ENCODE results near the gene IMMP1L.

IMMP1L gene

GRCh38 chr11:31477528-31478222 is 31.7 kb downstream of the IMMP1L start:
- no peak for DNase-seq (ENCODE audit: low read depth in 2 of 2)

DNA sequence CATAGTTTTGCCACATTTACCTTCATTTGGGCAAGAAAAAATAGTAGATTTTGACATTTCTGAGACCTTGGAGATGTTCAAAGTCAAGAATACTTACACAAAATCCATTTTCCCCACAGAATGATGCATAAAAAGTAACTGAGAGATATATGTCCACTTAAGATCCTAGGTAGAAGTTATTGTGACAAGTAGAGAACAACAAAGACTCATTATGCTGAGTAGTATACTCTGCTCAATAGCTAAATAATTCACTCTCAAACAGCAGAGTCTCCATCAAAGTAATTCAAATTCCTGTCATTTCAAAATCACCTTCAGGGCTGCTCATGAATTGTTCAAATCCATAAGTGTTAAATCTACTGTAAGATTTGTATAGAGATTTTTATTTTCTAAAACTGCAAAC is 35.3 kb downstream of the IMMP1L start:
- no peak for DNase-seq (ENCODE audit: low read depth in 2 of 2)

GRCh38 chr11:31464436-31464835 is 45.0 kb downstream of the IMMP1L start:
- DNase-seq (ENCODE audit: low read depth in 2 of 2) = no peak

DNA sequence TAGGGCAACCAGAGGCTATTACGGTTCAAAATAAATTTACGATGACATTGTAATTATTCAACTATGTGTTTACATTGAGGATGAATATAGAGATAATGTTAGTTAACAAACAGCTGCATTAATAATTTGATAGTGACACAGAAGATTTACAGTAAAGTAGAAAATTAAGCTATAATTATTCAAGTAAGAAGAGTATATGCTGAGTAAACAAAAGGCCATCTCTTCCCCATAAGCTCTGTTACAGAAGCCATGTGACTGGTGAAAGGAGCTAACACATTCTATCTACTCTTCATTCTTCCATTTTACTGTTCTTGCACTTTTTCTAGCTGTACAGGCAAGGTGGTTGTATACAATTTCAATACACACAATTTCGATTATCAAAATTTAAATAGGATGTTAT is 54.2 kb downstream of the IMMP1L start:
- DNase-seq (ENCODE audit: low read depth in 2 of 2) = no peak

DNA sequence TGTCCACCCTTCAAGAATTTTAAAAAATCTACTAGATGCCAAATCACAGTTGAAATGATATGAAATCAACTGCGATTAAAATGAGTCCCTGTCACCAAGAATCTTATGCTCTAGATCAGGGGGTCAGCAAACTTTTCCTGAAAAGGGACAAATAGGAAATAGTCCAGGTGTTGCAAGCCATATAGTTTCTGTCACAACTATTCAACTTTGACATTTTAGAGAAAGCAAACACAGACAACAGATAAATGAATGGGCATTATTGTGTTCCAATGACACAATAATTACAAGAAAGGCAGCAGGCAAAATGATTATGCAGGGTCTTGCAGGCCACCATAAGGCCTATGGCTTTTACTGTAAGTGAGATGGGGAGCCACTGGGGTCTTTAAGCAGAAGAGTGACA is 58.6 kb downstream of the IMMP1L start:
- no peak for DNase-seq (ENCODE audit: low read depth in 2 of 2)

DNA sequence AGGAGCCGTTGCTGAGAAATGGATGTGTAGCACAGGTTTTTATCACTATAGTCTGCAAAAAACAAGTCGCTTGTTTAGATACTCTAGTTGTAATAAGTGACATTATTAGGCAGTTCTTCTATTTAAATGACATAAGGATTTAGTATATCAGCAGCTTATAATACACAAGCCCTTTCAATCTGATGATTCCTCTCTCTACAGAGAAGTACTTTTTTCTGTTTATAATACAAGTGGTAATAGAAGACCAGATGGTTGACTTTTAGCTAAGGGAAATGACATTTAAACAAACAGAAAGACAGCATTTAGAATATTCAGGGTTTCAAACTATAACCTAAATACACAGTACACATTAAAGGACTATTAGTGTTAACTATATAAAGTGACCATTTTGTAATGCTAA is 60.4 kb downstream of the IMMP1L start:
- DNase-seq (ENCODE audit: low read depth in 2 of 2) = no peak

DNA sequence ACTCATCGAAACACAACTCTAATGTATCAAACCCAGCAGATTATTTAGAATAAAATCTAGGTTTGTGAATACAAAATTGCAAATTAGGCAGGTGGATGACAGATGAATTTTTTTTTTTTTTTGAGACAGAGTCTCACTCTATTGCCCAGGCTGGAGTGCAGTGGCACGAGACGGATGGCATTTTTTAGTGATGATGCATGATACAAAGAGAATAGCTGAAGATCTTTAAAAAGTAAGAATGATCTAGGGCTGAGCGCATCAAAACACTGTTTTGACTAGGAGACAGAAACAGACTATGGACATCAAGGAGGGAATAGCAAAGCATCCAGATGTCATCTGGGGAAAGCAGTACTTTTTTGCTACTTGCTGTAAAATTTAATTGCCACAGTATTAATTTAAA is 63.8 kb downstream of the IMMP1L start:
- DNase-seq (ENCODE audit: low read depth in 2 of 2) = no peak

DNA sequence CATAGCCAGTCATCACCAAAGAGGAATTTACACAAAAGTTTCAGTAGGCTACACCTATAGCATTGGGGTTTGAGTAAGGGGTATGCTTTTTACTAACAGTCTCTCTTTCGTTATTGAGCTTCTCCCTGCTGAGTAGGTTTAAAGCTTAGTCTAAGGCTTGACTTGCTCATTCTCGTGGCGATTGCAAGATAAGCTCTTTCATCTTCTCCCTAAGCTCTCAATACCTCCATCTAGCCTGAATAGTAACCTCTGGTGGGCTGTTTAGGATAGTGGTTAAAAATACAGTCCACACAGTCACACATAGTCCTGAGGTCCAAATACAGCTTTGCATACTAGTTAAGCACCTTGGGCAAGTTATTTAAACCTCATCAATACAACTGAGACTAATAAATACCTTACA is 65.6 kb downstream of the IMMP1L start:
- DNase-seq (ENCODE audit: low read depth in 2 of 2) = no peak

DNA sequence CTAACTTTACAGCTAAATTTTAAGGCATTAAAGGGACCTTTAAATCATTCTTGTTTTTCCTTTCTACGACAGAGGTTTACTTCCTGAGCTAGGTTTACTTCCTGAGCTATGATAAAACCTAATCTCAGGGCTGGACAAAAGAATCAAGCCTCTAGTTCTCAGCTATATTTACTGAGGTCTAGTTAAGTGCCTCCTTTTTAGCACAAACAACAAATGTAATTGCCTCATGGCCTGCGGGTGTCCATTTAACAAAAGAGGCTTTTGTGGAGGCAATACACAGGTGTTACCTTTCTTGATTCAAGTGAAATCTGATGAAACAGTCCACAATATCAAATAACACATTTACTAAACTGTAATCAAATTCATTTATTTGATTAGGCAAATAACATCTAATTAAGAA is 67.3 kb downstream of the IMMP1L start:
- DNase-seq (ENCODE audit: low read depth in 2 of 2) = no peak

GRCh38 chr11:31441296-31441695 is 68.1 kb downstream of the IMMP1L start:
- no peak for DNase-seq (ENCODE audit: low read depth in 2 of 2)

DNA sequence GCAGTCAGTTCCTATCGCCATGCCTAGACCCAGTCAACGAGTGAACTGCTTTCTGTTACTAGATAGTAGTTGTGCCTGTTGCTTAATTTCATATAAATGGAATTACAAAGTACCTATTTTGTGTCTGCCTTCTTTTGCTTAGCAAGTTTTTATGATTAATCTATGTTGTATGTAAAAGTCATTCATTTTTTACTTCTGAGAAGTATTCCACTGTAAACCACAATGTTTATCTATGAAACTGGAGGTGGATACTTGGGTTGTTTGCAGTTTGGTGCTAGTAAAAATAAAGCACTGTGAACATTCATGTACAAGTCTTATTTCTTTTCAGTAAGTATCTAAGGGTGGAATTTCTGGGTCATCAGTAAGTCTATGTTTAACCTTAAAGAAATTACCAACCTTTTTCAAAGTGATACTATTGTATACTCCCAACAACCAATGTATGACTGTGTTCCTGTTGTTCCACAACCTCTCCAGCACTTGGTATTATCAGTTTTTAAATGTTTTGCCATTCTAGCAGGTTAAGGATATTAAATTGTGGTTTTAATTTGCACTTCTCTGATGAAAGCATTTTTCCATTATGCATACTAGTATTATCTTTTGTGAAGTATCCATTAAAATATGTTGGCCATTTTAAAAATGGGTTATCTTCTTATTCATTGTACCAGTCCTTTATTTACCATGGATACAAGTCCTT is 71.5 kb downstream of the IMMP1L start:
- no peak for DNase-seq (ENCODE audit: low read depth in 2 of 2)

DNA sequence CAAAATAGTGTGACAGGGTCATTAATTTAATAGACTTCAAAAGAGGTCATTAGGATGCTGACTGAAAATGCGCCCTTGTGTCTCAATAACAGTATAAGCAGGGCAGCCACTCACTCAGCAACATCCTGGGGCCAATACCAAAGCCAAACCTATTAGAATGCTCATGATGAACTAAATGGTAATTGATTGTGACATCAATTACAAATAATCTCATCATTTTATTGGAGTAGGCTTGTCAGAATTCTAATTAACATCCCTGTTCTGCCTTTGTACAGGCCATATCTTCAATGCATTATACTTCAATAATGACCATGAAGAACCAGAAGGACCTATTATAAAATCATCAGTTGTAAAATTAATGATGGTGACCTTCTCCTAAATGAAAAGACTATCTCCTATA is 75.6 kb downstream of the IMMP1L start:
- DNase-seq (ENCODE audit: low read depth in 2 of 2) = no peak

DNA sequence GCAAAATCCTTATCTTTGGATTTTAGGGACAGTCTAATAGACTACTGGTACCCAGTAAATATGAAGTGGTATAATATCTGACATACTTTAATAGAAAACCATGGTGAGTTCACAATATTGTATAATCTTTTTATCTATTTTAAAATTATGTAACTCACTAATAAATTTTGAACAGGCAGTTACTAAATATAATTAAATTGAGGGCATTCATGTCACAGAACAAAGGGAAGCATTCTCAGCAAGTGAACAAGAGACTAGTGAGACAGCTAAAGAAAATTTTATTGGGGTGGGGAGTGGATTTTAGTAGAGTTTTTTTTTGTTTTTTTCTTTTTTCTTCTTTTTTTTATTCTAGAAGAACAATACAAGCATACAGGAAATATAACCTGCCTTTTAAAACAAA is 84.8 kb downstream of the IMMP1L start:
- DNase-seq (ENCODE audit: low read depth in 2 of 2) = no peak

DNA sequence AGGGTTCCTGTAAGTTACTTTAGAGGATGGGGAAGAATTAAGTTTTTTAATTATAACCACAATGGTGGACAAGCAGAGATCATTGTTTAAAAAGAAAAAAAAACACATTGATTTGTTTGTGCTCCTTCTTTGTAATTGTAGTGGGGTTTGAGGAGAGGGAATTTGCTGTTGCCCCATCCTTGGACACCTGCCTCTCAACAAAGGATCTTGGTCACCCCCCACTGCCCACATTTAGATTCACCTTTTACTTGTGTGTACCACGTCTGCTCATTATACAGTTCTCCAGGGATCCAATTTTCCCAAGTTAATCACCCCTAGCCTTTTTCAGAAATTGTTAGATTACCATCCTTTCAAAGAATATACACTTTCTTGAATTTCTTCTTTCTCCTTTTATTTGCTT is 86.7 kb downstream of the IMMP1L start:
- DNase-seq (ENCODE audit: low read depth in 2 of 2) = no peak

DNA sequence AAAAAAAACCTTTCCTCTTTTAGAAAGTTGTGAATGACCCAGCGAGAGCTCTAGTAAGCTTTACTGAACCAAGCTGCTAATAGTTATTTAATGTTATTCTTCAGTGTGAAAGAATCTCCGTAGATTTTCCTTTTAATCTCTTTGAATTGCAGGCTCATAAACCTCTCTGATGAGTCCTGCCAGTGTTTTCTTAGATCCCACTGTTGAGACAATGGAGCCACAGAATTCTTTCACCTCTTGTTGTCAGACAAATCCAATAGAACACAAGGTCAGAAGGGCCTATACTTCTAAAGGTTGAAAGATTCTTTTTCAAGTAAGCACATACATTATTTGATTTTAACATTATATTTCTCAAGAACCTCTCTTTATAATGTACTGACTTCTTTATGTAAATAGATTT is 87.6 kb downstream of the IMMP1L start:
- no peak for DNase-seq (ENCODE audit: low read depth in 2 of 2)

DNA sequence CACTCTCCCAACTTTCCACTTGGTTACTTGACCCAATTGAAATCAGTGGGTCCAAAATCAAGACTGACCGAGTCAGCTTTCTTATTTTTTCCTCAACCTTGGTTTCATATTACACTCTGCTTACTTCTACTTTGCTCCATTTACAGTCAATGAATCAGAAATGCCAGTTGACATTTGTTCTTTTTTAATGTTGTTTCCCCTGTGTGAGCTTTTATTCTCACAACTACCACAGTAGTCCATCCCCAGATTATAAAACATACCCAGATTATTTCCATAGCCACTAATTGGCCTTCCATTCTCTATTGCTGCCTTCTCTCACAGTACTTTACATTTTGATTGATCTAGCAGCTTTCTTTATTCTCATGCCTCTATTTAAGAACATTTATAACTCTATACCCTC is 89.8 kb downstream of the IMMP1L start:
- no peak for DNase-seq (ENCODE audit: low read depth in 2 of 2)

DNA sequence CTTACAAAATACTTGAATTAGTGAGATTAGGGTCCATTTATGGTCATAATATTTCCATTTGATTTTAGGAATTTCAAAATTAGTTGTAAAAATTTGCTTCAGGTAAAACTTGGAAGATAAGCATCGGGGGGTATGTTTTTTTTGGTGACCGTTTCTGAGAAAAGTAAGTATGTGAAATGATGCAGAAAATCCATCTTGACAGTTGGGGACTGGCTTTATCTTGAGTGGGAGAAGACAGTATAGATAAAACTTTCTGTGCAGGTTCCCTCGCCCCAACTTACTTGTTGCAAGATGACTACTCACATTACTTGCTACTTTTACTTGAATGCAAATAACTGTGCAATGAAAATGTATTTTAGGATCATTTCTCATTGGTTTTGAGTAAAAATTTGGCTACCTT is 90.3 kb downstream of the IMMP1L start:
- no peak for DNase-seq (ENCODE audit: low read depth in 2 of 2)

GRCh38 chr11:31417816-31418215 is 91.6 kb downstream of the IMMP1L start:
- no peak for DNase-seq (ENCODE audit: low read depth in 2 of 2)

GRCh38 chr11:31417357-31417756 is 92.1 kb downstream of the IMMP1L start:
- no peak for DNase-seq (ENCODE audit: low read depth in 2 of 2)

DNA sequence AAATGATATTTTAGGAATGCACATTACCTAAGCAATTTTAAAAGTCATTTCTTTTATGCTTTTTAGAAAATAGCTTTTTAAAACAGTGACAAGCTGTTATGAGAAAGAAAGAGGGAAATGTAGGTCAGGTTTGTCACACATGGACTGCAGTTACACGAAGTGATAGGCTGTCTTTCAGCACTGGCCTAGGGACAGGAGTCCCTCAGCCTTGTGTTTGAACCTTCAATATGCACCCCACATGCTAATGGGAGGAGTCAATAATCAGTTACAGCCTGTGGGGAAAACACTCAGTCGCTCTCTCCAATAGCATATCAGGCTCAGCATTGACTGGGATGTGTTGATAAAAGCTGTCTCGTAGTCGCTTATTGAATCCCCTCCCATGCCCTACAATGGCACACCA is 94.0 kb downstream of the IMMP1L start:
- no peak for DNase-seq (ENCODE audit: low read depth in 2 of 2)

- DNase-seq (ENCODE audit: low read depth in 2 of 2) = no peak
These were observed 95.1 kb downstream of the IMMP1L start for GRCh38 chr11:31414338-31414737.

DNA sequence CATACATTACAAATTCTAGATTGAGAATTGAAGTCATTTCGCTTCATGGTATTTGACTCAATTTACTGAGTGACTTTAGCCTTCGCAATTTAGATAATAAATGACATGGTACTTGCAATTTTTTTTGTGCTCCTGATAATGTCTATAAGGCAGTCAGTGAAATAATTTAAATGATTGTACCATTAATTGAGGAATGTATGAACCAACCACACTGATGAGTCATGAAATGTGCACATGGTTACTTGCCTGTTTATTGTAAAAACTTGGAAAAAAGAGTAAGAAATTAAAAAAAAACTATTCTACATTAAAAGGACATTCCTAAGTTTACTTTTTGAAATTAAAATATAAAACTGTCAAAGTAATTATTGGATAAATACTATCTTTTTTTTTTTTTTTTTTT is 96.5 kb downstream of the IMMP1L start:
- no peak for DNase-seq (ENCODE audit: low read depth in 2 of 2)

GRCh38 chr11:31408201-31408600 is 101.2 kb downstream of the IMMP1L start:
- DNase-seq (ENCODE audit: low read depth in 2 of 2) = no peak

DNA sequence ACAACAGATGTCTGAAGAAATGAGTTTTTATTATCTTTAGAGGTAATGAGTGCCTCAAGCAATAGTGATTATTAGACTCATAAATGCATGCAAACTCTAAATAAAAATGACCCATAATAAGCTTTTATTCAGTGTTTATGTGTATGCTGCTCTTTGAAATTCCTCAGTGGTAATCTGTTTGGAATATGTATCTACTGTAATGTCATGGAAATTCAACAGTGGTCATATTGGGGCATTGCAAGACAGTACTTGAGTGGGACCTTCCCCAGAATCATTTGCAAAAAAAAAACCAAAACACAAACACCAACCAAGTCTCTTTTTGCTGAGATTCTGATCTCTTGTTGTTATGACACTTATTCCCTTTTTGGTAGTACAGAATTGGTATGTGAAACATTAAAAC is 104.8 kb downstream of the IMMP1L start:
- DNase-seq (ENCODE audit: low read depth in 2 of 2) = no peak
